Fibroblast of the aortic adventitia (primary cell): Measurements from ENCODE around the gene ORM2. TPM values are rescaled to one million over a fixed set of nuclear protein-coding genes. Genes with fewer than 3 reads are reported as not detected.
"Not testable (repeated sequence)": the region's sequence is repeated elsewhere in the genome, so short reads cannot be mapped to it uniquely, and the experiment has no call there.

ENCODE experiments used
- DNase-seq: peaks from one replicate; pipeline ENCODE4 v3.0.0-alpha.2; 2010; ENCODE audit warnings: low read depth
- H3K4me3 ChIP-seq: 2 replicates; pipeline ENCODE4 v1.5.1; 2011; ENCODE audit warnings: low read depth, mild to moderate bottlenecking, control low read depth, low read length, moderate library complexity
- total RNA-seq: library from RNA; depleted of rRNA; stranded (reverse); fragments of >200 nt; gene quantifications from 2 replicates; pipeline ENCODE4 v1.2.3, GENCODE V29; 2012; ENCODE audit warnings: low replicate concordance
- TF ChIP-seq, protein P1 (sequence below): IDR thresholded peaks from 2 replicates; pipeline ENCODE4 v1.5.1; 2011; ENCODE audit warnings: mild to moderate bottlenecking, low read length, control low read depth, inconsistent platforms; ENCODE audit not compliant: insufficient read depth

Gene ORM2
- total RNA-seq, 1 donor = not detected

GRCh38 chr9:114330636-114331035 is 967 bp downstream of the ORM2 start:
- TF ChIP-seq, protein P1, sequence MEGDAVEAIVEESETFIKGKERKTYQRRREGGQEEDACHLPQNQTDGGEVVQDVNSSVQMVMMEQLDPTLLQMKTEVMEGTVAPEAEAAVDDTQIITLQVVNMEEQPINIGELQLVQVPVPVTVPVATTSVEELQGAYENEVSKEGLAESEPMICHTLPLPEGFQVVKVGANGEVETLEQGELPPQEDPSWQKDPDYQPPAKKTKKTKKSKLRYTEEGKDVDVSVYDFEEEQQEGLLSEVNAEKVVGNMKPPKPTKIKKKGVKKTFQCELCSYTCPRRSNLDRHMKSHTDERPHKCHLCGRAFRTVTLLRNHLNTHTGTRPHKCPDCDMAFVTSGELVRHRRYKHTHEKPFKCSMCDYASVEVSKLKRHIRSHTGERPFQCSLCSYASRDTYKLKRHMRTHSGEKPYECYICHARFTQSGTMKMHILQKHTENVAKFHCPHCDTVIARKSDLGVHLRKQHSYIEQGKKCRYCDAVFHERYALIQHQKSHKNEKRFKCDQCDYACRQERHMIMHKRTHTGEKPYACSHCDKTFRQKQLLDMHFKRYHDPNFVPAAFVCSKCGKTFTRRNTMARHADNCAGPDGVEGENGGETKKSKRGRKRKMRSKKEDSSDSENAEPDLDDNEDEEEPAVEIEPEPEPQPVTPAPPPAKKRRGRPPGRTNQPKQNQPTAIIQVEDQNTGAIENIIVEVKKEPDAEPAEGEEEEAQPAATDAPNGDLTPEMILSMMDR = no peak
- DNase-seq = no peak
- H3K4me3 ChIP-seq = no peak overlapping the region

- DNase-seq, H3K4me3 ChIP-seq: not testable (repeated sequence)
These were observed 1.8 kb downstream of the ORM2 start for GRCh38 chr9:114331229-114332195.

GRCh38 chr9:114332474-114333040 is 2.9 kb downstream of the ORM2 start:
- DNase-seq, H3K4me3 ChIP-seq: not testable (repeated sequence)

- H3K4me3 ChIP-seq = not testable (repeated sequence)
These were observed 4.0 kb downstream of the ORM2 start for GRCh38 chr9:114333718-114334117.

DNA sequence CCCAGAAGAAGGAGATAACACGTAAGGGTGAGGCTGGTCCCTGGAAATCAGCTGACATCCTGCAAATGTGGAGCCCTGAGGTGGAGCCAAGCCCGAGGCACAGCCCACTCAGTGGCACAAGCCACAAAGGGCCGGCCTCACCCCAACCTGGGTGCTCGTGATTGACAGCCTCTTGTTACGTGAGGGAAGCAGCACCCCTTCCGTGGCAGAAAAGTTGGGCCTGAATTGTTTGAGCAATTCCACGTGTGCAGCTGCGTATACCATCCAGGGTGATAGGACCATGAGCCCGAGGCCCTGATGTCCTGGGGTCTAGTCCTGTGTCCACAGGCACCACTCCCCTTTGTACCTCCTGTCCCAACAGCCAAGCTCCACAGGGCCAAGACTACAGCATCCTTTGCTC is 4.8 kb downstream of the ORM2 start:
- DNase-seq = no peak
- H3K4me3 ChIP-seq = no peak overlapping the region
- TF ChIP-seq, protein P1 = no peak

More at GRCh38 chr9:114333718-114334117, 4.0 kb downstream of the ORM2 start:
- DNase-seq = not testable (repeated sequence)

GRCh38 chr9:114335745-114336144 is 6.1 kb downstream of the ORM2 start:
- TF ChIP-seq, protein P1 = no peak
- H3K4me3 ChIP-seq = no peak overlapping the region
- DNase-seq = no peak

GRCh38 chr9:114336157-114336556 is 6.5 kb downstream of the ORM2 start:
- TF ChIP-seq, protein P1 = no peak
- DNase-seq = no peak
- H3K4me3 ChIP-seq = no peak overlapping the region

DNA sequence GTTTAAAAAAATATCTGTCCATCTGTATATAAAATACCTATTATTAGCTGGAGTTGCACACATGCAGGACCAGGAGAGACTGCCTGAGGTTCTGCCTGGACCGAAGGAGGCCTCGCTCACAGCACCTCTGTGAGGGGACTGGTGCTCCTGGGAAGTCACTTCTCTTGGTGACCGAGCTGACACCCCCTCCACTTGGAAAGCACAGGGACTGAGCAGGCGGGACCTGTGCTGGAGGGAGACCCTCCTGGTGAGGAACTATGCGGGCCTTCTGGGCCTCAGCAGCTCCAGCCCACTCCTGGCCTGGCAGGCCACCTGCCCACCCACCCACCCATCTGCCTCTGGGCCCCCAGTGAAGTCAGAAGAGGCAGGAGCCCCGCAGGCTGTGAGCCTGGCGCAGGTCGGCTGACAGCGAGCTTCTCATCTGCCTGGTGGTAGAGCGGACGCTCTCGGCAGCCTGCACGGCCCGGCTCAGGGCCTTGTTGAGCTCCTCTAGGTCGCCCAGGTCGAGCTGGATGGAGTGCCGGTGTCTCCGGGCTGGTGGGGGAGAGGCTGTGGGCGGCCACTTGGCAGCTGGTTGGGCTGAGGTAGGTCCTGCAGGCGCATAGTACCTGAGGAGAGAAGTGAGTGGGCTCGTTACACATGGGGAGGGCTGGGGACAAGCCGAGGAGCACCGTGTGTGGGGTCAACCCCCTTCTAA is 7.2 kb downstream of the ORM2 start:
- TF ChIP-seq, protein P1 = no peak
- no peak for DNase-seq
- no peak overlapping the region for H3K4me3 ChIP-seq
